ENCODE results near the gene ZNF577.
"Not testable (repeated sequence)": the region's sequence is repeated elsewhere in the genome, so short reads cannot be mapped to it uniquely, and the experiment has no call there.

ZNF577 gene

DNA sequence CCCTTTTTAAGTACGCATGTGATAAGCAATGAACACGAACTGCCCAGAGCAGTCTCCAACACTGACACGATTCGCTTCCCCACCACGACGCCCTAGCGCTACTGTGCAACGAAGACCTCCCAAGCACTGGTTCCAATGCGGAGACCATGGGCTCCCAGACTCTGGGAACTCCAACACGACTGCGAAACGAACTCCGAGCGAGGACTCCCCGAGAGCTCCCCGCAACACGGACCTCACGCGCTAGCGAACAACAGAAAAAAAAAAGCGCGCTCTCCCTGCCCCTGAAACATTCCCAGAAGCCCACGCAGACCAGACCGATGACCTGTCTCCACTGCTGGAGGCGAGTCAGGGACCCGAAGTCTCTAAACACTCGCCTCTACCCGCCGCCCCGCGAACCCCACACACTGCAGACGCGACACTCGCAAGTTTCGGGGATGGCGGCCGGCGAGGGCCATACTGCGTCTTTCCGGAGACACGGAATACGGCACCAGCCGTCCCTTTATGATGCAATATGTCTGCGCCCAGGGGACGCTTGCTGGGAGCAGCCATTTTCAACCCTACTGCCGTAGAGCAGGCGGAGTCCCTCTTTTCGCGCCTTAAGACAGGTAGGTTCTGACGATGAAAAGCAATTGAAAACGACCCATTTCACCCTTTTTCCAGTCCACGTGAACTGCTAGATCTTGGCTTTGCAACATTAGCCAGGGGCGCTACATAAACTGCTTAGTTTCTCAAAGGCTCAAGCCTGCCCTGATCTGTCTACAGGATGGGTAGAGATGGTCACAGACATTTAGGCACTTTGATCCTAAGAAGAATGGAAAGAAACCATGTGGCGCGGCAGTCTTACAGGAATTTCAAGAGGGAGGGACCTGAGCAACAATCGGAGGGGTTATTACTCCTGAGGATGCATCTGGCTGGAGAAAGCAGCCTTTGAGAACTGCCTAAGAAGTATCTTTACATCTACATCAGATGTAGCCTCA, at the start of gene ZNF577:
Gene ZNF577, minus strand, starts transcription at position 430 of the 977 bp plus-strand sequence. CDS start 7,569 bp downstream, outside the sequence.
- DNase-seq (ENCODE audit: low spot score): peak; percentile 25

DNA sequence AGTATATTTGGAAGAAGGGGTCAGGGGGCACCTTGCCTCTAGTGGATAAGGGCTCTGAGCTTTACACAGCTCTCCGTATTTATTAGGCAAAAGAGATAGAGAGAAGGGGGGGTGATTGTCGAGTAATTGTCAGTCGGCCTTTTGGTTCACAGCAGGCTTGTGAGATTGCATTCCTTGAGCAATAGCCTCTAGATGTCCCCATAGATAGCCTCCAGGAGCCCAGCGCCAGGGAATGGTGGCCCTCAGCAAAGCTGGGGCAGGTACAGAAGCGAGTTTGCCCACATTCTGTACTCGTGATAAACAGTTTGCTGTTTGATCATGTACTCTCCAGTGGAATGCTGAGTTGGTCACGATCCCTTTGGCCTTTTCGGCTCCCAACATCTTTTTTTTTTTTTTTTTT, 44.2 kb upstream of the ZNF577 start:
- DNase-seq (ENCODE audit: low spot score): no peak

DNA sequence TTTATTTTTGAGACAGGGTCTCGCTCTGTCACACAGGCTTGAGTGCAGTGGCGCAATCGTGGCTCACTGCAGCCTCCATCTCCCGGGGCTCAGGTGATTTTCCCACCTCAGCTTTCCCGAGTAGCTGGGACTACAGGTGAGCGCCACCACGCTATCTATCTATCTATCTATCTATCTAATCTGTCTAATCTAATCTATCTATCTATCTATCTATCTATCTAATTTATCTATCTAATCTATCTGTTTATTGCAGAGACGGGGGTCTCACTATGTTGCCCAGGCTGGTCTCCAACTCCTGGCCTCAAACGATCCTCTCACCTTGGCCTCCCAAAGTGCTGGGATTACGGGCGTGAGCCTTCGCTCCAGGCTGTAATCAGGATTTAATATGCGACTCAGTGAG, 40.1 kb upstream of the ZNF577 start:
- DNase-seq (ENCODE audit: low spot score): no peak

DNA sequence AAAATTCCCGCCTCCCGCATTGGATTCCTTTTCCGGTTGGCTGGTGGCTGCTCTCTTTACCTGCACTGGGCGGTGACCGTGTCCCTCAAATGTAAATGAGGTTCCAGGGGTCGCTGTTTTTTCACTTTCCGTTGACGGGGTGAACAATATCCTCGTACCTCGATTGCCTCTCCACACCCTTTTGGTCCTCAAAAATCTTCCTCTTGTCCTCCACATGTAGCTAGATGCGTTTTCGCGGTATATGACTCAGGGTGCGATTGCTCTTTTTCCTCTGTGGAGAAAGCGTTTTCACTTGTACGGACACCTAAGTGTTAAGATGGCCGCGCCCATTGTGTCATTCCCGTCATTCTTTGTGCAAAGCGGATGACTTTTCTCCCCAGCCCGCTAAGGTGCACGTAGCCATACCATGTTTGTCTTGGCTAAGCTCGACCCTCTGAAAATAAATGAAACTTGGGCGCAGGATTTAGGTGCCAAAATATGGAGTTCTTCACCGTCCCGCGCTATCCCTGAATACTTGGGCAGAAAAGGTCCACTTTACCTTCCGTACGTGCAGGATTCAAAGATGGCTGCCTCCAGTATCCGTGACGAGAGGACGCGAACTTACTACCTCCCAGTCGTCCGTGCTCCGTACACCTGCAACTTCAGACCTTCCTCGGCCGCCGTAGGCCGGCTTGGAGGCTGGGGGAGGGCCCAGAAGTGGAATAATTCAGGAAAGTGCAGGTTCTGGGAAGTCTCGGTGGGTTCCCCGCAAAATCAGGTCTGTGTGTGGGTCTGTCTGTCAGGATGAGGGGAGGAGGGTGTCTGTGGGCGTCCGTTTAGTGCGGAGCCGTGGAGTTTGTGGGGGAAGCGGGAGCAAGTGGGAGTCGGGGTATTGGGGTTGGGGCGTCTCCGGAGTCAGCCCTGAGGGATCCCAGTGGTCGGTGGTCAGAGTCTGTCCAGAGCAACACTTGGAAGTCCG, 39.3 kb upstream of the ZNF577 start, which contains the start of gene ZNF613:
Gene ZNF613, plus strand, starts transcription at position 689 of the 958 bp plus-strand sequence. CDS start 8,749 bp downstream, outside the sequence.
- peak; percentile 54 for DNase-seq (ENCODE audit: low spot score)

- DNase-seq (ENCODE audit: low spot score): no peak
Observed at GRCh38 chr19:51926426-51926783, 38.7 kb upstream of the ZNF577 start.

DNA sequence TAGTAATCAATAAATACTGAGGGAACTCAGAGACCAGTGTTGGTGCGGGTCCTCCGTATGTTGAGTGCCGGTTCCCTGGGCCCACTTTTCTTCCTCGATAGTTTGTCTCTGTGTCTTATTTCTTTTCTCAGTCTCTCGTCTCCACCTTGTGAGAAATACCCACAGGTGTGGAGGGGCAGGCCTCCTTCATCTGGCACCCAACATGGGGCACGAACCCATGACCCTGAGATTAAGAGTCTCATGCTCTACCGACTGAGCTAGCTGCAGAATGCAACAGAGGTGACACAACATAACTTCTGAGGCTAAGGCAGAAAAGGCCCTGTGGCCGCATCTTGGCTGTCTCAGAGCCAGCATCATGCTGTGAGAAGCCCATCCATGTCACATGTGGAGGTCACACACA, 34.2 kb upstream of the ZNF577 start:
- no peak for DNase-seq (ENCODE audit: low spot score)

DNA sequence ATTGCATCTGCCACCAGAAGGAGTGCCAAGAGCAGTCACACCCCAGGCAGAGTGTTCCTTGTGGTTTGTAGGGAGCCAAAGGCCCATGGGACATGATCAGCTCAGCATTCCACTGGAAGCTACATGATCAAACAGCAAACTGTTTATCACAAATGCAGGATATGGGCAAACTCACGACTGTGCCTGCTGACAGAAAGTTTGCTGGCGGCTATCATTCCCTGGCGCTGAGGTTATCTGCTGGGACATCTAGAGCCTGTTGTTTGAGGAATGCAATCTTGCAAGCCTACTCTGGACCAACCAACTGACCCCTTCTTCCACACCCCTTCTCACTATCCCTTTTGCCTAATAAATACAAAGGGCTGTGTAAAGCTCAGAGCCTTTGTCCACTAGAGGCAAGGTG, 31.9 kb upstream of the ZNF577 start:
- DNase-seq (ENCODE audit: low spot score): no peak

DNA sequence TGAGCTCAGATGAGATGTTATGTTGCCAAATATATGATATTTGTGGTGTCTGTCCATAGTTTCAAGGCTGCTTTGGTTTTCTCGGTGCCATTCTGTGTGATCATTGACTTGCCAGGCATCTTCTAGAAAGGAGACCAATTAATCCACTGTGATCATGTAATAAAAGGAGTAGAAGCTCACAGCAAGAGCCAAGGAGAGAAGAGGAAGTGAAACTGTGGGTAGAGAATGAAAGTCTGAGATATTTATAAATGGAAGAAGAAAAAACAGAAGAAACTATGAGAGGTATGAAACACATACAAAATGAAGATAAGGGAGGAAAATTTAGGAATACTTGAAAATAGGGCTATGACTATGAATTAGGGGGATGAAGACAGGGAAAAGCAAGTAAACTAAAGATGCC, 28.4 kb upstream of the ZNF577 start:
- DNase-seq (ENCODE audit: low spot score): no peak

DNA sequence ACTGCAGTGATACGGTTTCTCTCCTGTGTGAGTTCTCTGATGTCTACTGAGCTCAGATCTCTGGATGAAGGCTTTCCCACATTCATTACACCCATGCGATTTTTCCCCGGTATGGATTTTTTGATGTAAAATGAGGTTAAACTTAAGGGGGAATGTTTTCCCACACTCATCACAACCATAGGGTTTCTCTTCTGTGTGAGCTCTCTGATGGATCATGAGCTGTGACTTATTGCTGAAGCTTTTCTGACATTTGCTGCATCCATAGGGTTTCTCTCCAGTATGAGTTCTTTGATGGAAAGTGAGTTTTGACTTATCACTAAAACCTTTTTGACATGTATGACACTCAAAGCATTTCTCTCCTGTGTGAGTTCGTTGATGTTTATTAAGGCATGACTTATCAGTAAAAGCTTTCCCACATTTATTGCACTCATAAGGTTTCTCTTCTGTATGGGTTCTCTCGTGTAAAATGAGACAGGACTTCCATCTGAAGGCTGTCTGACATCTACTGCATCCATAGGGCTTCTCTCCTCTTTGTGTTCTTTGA, 27.6 kb upstream of the ZNF577 start:
- DNase-seq (ENCODE audit: low spot score): no peak

DNA sequence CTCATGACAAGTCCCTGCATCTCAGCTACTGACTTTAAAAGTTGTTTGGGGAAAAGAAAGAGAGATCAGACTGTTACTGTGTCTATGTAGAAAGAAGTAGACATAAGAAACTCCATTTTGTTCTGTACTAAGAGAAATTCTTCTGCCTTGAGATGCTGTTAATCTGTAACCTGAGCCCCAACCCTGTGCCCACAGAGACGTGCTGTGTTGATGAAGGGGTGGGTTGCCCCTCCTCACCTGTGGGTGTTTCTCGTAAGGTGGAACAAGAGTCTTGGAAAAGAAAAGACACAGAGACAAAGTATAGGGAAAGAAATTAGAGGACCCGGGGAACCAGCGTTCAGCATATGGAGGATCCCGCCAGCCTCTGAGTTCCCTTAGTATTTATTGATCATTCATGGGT, 20.2 kb upstream of the ZNF577 start:
- not testable (repeated sequence) for DNase-seq (ENCODE audit: low spot score)

- DNase-seq (ENCODE audit: low spot score): not testable (repeated sequence)
Observed at GRCh38 chr19:51906108-51906507, 18.4 kb upstream of the ZNF577 start.

DNA sequence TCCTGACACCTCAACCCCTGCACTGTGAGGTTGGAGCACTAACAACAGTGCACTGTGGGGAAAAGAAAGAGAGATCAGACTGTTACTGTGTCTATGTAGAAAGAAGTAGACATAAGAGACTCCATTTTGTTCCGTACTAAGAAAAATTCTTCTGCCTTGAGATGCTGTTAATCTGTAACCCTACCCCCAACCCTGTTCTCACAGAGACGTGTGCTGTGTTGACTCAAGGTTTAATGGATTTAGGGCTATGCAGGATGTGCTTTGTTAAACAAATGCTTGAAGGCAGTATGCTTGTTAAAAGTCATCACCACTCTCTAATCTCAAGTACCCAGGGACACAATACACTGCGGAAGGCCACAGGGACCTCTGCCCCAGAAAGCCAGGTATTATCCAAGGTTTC, 17.9 kb upstream of the ZNF577 start:
- not testable (repeated sequence) for DNase-seq (ENCODE audit: low spot score)

DNA sequence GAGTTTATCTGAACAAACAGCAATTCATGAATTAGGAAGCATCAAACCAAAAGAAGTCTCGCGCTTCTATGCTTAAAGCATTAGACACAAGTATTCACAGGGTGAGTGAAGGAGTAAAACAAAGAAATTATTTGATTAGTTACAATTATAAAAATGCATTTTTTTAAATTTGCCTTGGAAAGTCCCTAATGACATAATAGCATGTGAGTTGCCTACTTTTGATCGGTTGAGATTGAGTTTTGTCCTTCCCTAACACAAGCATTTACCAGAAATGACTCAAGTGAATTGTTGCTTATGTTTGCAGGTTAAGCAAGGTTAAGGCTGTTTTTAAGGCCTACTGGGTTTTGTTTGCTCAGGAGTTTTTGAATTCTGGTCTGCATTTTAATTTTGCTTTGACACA, 17.5 kb upstream of the ZNF577 start:
- DNase-seq (ENCODE audit: low spot score): no peak

DNA sequence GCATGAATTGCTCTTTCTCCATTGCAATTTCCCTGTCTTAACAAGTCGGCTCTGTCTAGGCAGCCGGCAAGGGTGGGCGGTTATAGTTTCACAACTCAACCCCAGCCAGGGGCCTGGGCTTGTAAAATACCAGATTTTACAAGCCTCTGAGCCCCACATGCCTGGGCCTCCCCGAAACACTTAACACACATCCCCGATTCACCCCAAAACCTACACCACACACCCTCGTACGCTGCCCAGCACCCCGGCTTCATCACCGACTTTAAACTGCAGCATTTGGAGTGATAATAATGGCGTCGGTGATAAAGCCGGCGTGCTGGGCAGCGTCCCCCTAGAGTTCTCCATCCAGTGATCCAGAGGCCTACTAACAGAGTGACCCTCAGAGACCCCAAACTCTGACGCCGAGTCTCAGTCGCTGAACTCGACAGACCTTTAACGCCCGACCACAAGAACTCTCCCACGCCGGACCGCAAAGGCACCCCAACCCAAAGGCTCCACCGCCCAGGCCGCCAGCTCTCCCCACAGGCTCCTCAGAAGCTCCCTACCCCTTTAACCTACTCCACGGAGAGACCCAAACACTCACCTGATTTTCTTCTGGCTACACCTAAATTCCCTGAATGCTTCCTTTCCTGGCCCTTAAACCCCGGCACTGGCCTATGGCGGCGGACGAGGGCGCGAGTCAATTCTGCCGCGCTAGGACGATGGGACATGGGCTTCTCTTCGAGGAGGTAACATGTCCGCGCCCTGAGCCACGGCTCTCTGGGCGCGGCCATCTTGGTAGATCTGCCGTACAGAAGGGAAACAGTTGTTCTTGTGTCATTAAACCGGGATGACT, 16.8 kb upstream of the ZNF577 start, which contains the start of gene ZNF649:
Gene ZNF649, minus strand, starts transcription at position 687 of the 835 bp plus-strand sequence. CDS start 4,910 bp downstream, outside the sequence.
- peak; percentile 38 for DNase-seq (ENCODE audit: low spot score)

GRCh38 chr19:51903192-51903591, 15.4 kb upstream of the ZNF577 start:
- no peak for DNase-seq (ENCODE audit: low spot score)

DNA sequence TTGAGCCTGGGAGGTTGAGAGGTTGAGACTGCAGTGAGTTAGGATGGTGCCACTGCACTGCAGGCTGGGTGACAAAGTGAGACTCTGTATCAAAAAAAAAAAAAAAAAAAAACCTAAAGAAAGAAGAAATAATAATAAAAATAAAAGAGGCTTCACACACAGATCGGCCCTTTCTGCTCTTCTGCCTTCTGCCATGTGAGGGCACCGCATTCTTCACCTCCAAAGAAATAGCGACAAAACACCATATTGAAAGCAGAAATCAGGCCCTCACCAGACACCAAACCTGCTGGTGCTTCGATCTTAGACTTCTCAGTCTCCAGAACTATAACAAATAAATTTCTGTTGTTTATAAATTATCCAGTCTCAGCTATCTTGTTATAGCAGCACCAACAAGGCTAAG, 14.1 kb upstream of the ZNF577 start:
- DNase-seq (ENCODE audit: low spot score): no peak

DNA sequence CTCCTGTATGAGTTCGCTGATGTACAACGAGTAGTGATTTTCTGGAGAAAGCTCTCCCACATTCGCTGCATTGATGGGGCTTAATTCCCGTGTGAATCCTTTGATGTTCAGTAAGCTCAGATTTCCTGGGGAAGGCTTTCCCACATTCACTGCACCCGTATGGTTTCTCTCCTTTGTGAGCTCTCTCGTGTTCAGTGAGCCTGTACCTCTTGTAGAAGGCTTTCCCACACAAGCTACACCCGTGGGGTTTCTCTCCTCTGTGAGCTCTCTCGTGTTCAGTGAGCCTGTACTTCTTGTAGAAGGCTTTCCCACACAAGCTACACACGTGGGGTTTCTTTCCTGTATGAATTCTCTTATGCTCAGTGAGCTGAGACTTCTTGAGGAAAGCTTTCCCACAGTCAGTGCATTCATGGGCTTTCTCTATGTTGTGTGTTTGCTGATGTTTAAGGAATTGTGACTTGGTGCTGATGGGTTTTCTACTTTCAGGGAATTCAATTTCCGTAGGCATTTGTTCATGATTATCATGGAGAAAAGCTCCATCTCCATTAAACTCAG, 3.5 kb upstream of the ZNF577 start:
- DNase-seq (ENCODE audit: low spot score): no peak

DNA sequence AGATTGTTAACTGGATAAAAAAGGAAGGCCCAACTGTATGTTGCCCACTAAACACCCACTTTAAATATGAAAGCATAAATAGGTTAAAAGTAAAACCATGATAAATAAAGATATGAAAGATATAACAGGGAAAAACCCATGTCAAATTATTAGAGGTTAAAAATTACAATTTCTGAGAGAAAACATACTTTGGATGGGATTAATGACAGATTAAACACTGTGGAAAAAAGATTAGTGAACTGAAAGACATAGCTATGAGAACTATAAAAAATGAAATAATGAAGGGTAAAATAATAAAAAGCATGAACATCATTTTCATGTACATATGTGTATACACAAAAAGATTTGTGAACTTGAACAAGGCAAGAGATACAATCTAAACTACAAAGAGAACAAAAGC, 2.2 kb upstream of the ZNF577 start:
- no peak for DNase-seq (ENCODE audit: low spot score)

DNA sequence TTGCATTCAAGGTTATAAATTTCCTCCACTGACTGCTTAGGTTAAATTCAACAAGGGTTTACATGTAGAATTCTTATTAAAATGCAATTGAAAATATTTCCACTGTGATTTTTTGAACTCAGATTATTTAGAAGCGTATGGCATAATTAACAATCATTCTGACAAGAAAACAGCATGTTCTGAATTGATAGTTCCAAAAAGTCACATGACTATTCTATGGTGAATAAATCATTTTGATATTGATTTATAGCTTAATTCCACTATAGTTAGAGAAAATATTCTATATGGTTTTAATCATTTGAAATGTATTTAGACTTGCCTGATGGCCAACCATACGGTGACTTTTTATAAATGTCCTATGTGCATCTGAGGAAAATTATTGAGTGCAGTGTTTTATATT, 3.0 kb downstream of the ZNF577 start:
- no peak for DNase-seq (ENCODE audit: low spot score)

DNA sequence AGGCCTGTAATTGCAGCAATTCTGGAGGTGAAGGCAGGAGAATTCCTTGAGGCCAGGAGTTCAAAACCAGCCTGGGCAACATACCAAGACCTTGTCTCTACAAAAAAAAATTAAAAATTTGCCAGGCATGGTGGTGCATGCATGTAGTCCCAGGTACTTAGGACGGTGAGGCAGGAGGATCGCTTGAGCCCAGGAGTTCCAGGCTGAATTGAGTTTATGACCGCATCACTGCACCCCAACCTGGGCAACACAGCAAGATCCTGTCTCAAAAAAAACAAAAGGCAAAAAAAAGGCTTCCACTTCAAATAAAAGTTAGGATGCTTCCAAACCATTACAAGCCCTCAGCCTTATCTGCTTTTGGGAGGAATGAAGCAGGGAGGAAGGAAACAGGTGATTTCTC, 5.2 kb downstream of the ZNF577 start:
- no peak for DNase-seq (ENCODE audit: low spot score)

- no peak for DNase-seq (ENCODE audit: low spot score)
Observed at GRCh38 chr19:51873097-51873496, 14.7 kb downstream of the ZNF577 start.

All from HuH-7.5 (cell line).